GM20431 (cell line): ENCODE data around the gene ALAS1.

Source experiments
- in situ Hi-C: fragments of 300-500 bp; cut with MseI, MboI; formaldehyde crosslinking; loops from one replicate; pipeline ENCODE4 v1.15.0; 2020; ENCODE audit warnings: low sequenced_read_pairs; ENCODE audit not compliant: unreplicated experiment

The ALAS1 gene

DNA sequence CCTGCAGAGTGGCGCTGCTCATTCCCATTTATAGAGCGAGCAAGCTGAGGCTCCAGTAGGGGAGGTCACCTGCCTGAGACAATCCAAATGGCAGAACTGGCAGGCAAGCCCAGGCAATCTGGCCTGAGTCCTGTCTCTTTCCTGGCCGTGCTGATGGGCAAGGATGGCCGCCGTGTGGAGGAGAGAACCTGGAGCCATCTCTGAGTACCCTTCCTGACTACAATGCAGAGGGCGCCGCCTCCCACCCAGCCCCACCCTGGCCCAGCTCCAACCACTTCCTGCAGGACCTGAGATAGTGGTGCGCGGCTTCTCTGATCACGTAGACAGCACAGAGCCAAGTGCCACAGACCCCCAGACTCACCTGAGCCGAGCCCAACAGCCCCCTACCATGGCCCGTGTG is 20.5 kb downstream of the ALAS1 start:
- in situ Hi-C loops = no loop called here

DNA sequence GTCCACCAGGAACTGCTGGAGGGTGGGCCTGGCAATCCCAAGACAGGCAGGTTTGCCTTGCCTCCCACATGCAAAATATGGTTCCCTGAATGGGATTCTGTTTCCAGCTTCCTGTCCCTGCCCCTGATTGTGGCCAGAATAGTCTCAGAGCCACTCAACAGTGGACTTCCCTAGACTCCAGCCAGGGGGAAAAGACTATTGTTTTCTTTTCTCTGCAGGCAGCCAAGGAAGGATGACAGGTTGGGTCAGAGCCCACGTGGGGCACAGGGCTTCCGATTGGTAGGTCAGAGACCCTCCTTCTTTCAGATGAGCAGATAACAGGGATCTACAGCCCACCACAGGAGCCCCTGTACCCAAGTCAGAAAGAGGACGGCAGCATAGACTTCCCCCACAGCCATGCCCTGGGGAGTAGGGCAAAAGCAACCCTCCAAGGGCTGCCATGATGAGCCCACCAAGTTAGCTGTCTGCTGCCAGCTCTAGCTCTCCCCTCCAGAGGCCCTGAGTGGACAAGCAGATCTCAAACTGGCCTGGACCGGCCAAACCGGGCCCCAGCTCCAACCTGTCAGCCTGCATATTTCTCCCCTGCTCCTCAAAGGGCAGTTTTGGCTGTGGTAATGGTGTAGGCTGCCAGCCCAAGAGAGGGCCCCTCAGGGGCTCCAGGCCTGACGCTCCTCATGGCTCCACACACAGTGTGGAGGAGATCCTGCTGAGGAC is 21.1 kb downstream of the ALAS1 start:
- in situ Hi-C loops = no loop called here

GRCh38 chr3:52220380-52221026 is 22.5 kb downstream of the ALAS1 start:
- in situ Hi-C loops = no loop called here

DNA sequence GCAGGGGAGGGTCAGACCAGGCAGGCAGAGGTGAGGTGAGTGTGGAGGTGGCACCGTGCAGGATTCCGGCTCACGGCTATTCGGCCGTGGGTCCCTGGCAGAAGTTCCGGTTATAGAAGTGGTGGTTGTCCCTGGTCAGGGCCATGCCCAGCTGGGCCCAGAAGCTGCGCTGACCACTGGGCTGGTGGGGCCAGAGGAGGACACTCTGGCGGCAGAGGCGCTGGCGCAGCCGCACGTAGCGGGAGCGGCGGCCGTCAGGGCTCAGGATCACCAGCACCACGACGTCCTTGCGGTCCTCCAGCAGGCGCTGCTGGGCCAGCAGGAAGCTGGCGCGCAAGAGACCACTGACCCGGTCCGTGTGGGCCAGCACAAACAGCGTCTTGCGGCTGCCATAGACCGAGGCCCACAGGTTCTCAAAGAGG is 23.2 kb downstream of the ALAS1 start:
- in situ Hi-C loops = no loop called here

- in situ Hi-C loops = no loop called here
Observed at GRCh38 chr3:52221563-52222318, 23.8 kb downstream of the ALAS1 start.

DNA sequence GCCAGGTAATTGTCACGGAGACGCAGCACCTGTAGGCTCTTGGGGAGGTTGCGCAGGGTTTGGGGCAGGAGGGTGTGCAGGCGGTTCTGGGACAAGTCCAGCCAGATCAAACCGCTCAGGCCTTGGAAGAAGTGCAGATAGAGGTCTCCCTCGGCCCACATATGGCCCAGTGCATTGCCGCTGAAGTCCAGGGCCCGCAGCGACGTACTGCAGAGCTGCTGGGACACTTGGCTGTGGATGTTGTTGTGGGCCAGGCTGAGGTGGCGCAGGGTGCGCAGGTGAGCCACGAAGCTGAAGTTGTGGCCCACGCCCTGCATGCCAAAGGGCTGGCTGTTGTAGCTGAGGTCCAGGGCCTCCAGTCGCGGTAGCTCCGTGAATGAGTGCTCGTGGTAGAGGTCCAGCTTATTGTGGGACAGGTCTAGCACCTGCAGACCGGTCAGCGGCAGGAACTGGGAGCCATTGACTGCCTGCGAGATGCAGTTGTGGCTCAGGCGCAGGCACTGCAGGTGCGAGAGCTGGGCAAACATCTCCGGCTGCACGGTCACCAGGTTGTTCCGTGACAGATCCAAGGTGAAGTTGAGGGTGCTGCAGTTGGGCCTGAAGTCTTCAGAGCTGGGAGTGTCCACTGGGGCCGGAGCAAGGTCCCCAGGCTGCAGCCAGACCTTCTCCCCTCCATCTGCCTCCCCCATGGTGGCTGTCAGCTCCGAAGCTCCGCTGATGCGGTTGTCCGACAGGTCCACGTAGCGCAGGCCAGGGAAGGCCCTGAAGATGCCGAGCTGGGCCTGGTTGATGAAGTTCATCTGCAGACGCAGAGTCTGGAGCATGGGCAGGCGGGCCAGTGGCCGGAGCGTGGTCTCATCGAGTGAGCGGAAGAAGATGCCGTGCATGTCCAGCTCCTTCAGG is 24.6 kb downstream of the ALAS1 start:
- in situ Hi-C loops = no loop called here

DNA sequence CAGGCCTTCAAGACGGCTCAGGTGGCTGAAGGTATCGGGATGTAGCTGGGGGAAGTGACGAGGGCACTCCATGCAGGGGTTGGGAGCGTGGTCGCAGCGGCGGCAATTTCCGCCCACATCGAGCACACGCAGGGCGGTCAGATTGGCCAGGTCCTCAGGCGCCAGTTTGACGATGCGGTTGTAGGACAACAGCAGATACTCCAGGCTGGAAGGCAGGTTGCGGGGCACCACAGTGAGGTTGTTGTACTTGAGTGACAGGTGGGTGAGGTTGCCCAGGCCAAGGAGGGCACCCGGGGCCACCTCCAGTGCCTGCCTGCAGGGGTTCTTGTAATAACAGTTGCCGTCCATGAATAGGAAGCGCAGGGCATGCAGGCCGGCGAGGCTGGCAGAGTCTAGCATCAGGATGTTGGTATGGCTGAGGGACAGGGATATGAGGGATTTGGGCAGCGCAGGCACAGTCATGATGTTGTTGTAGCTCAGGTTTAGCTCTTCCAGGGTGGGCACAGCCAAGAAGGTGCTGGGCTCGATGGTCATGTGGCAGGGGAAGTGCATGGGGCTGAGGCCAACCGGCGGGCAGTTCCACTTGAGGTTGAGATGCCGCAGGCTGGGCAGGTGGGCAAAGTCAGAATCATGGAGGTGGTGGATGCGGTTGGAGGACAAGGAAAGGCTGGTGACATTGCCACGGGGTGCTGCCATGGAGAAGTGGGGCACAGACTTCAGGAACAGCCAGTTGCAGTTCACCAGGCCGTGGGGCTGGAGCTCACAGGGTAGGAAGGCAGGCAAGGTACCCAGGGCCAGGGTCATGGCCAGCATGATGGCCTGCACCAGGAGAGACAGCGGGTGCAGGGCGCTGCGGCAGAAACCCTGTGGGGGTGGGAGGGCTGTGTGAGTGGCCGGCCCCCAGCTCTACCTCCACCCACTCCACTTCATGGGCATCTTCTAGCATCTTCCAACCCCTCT is 25.8 kb downstream of the ALAS1 start:
- in situ Hi-C loops = no loop called here

DNA sequence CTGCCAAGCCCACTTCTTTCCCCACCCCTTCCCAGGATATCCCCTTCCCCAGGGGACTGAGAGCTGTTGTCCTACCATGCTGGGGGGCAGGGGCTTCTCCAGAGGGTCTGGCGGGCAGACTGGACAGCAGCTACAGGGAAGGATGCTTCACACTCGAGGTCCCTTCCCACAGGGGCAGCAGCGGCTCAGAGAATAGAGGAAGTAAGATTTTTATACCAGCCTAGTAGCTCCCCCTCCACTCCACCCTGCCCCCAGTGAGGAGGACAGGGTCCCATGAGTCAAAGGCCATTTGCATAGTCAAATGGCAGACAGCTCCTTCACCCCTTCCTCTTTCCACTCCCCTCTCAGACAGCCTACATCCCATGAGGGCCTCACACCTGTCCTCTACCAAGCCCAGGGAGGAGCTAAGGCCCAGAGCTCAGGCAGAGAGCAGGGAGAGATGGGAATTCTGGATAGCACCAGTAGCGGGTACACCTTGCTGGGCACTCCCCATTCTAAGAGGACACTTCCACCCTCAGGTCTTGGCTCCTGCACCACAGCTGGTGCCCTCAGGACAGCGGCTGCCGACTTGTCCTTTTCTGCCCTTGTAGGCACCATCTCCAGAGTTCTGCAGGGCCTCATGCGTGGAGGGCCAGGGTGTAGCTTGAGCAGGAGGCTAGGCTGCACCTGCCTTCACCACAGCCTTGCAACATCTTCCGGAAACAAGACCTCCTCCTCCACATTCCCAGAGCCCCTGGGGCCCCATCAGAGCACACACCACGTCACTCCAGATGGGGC is 27.7 kb downstream of the ALAS1 start, which contains the start of gene TLR9:
TSS of gene TLR9 (minus strand) at position 194 of the 777 bp plus-strand sequence. CDS start at position 78, 116 bp downstream.
- in situ Hi-C loops = no loop called here

DNA sequence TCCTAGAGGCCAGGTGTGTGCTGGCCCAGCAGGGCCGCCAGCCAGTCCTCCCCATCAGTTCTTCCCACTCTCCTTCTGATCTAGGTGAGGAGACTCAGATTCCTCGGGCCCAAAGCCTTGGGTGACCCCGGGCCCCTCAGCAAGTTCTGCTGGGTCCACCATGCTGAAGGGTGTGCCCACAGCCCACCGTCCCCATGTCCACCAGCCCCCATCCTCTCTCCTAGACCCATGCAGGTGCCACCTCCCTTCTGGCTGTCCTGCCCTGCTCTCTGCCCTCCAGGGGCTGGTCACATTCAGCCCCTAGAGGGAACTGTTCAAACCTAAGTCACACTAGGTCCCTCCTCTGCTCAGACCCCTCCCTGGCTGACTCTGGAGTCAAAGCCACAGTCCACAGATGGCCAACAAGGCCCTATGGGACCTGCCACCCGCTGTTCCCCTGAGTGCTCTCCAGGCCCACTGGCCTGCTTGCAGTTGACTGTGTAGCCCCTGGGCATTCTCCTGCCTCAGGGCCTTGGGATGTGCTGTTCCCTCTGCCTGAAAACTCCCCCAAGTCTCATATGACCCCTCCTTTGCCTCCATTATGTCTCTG is 28.4 kb downstream of the ALAS1 start:
- in situ Hi-C loops = no loop called here

GRCh38 chr3:52227117-52227516 is 29.2 kb downstream of the ALAS1 start:
- in situ Hi-C loops = no loop called here

DNA sequence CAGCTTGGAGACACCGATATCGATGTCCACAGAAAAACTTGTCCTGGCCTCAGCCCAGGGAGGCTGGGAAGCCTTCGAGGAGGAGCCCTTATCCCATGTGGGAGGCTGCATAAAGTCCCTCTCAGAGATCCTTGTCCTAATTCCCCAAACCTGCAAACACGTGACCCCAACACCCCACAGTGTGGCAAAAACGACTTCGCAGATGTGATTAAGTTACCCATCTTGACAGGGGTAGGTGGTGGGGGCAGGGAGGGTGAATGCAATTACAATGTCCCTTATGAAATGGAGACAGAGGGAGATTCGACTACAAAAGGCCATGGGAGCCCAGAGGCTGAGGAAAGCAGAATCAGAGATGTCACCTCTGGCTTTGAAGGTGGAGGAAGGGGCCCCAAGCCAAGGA is 29.8 kb downstream of the ALAS1 start:
- in situ Hi-C loops = no loop called here

GRCh38 chr3:52228266-52228665 is 30.3 kb downstream of the ALAS1 start:
- in situ Hi-C loops = no loop called here

DNA sequence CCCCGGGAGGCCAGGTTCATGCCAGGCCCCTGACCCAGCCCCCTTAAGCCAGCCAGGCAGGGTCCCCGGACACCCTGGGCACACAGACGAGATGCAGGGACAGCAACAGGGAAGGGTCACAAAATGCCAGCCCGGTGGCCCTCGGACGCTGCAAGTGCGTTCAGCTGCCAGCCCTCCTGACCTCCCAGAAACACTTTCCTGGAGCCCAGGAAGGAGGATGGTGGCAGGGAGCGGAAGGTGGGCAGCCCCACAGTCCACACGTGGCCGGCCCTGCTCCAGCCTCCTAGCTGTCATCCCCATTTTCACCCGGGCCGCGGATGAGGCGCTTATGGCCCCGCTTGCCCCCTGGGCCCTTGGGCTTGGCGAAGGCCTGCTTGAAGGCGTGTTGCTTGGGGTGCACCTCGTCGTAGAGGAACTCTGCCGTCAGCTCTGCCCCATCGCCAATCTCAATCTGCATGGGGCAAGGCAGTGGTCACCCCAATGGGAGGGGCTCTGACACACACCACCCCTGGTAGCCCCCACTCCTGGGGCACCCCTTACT is 30.9 kb downstream of the ALAS1 start:
- in situ Hi-C loops = no loop called here

DNA sequence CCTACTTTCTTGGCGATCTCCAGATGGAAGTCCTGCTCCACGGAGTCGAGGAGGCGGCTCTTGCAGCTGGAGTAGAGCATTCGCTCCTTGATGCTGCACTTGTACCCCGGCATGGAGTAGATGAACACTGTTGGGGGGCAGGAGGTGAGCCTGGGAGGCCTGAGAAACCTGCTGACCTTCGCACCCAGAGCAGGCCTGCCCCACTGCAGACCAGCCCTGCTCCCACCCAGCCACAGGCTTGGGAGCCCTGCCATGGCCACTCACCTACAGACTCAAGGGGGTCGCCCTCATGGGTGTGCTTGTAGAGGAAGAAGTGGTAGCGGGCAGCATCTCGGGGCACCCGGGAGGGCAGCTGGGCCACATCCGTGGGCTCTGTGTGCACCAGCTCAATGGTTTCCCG is 31.7 kb downstream of the ALAS1 start:
- in situ Hi-C loops = no loop called here

- in situ Hi-C loops = no loop called here
Observed at GRCh38 chr3:52230461-52230860, 32.5 kb downstream of the ALAS1 start.

DNA sequence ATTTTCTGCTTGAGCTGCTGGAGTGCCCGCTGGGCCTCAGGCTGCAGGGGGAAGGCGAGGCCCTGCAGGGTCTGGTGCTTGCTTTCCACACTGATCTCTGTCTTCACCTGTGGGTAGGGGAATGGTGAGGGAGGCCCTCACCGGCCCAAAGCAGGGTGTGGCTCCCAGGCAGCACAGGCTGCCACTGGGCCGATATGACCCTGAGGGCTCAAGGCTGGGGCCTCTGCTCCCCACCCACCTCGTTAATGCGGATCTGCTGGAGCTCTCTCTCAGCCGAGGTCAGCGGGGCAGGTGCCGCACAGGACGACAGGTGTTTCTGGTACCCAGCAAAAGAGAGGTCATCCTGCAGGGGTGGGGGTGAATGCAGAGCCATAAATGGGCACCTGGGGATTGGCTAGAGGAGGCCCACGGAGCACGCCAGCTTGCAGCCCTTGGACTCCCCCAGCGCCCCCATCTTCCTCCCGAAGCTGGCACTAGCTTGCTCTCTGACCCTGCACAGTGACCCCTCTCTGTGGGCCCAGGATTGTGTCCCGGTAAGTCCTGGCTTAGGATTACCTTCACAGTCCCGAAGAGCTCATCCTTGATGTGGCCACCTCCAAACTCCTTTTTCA is 33.0 kb downstream of the ALAS1 start:
- in situ Hi-C loops = no loop called here
